Panc1 (cell line): ENCODE results near the gene MYO7A. TPM values are rescaled to one million over a fixed set of nuclear protein-coding genes. Genes with fewer than 3 reads are reported as not detected.
A peak's percentile ranks its signal among the peaks of the same experiment; 100 is the strongest.

Experiments
- ATAC-seq: fragments of 200-7000 bp; cut with Tn5 transposase; 2 replicates; pipeline ENCODE4 v1.9.1; 2020; ENCODE audit warnings: mild to moderate bottlenecking, moderate library complexity
- BruUV-seq: library from RNA; stranded (reverse); fragments of 400-500 nt; replicated peaks from 2 replicates; lab custom pipeline; 2021; lab: Mats Ljungman, UMichigan
- CTCF ChIA-PET: fragments of 300-600 bp; sonication (Branson Sonifier 250); formaldehyde crosslinking; loops from one replicate; lab custom pipeline; 2022; ENCODE audit warnings: antibody characterized with exemption; lab: Charles Lee
- POLR2A ChIA-PET: fragments of 300-600 bp; sonication (Branson Sonifier 250); formaldehyde crosslinking; loops from one replicate; lab custom pipeline; 2022; ENCODE audit warnings: antibody characterized with exemption; lab: Charles Lee
- DNase-seq: peaks from one replicate; pipeline ENCODE4 v3.0.0-alpha.2; 2010; ENCODE audit warnings: low read depth, low spot score
- H3K27ac ChIP-seq: 2 replicates; pipeline ENCODE4 v1.5.1; 2011; ENCODE audit warnings: mild to moderate bottlenecking, low read length, inconsistent platforms
- H3K27me3 ChIP-seq: fragments of 200-500 bp; sonication (Bioruptor generic); 2 replicates; pipeline ENCODE4 v1.6.0; 2014; ENCODE audit warnings: low read length, inconsistent platforms; ENCODE audit not compliant: control insufficient read depth, insufficient read depth
- H3K36me3 ChIP-seq: fragments of 200-500 bp; sonication (Bioruptor generic); 2 replicates; pipeline ENCODE4 v1.5.1; 2014; ENCODE audit warnings: inconsistent platforms, mild to moderate bottlenecking, low read length, moderate library complexity; ENCODE audit not compliant: control insufficient read depth, insufficient read depth
- H3K4me1 ChIP-seq: 2 replicates; pipeline ENCODE4 v1.5.1; 2011; ENCODE audit warnings: inconsistent platforms, mild to moderate bottlenecking, low read length, moderate library complexity; ENCODE audit not compliant: control insufficient read depth, insufficient read depth
- H3K4me3 ChIP-seq, 2 experiments: 2 replicates each; pipeline ENCODE4 v1.5.1; 2011 to 2012; ENCODE audit warnings: low read depth in 2 of 2, low read length in 2 of 2, mild to moderate bottlenecking in 2 of 2, inconsistent platforms in 1 of 2, moderate library complexity in 1 of 2
- H3K9me3 ChIP-seq: fragments of 200-500 bp; sonication (Bioruptor generic); 2 replicates; pipeline ENCODE4 v1.5.1; 2014; ENCODE audit warnings: low read depth, mild to moderate bottlenecking, inconsistent platforms, low read length, moderate library complexity; ENCODE audit not compliant: control insufficient read depth, insufficient read depth
- CTCF ChIP-seq: fragments of 450-650 bp; IDR thresholded peaks from 2 replicates; pipeline ENCODE4 v1.5.1; 2017; ENCODE audit warnings: mild to moderate bottlenecking
- POLR2AphosphoS5 ChIP-seq: IDR thresholded peaks from 2 replicates; pipeline ENCODE4 v1.6.1; 2012; ENCODE audit warnings: mild to moderate bottlenecking, low read depth, low read length, moderate library complexity
- REST ChIP-seq, 2 experiments: IDR thresholded peaks; 2 replicates each; pipeline ENCODE4 v1.6.1; 2011 to 2012; ENCODE audit warnings: low read depth in 2 of 2, control low read depth in 1 of 2, low read length in 1 of 2, mild to moderate bottlenecking in 1 of 2, moderate library complexity in 1 of 2; ENCODE audit not compliant: insufficient read depth in 1 of 2
- SIN3A ChIP-seq: IDR thresholded peaks from 2 replicates; pipeline ENCODE4 v1.6.1; 2012; ENCODE audit warnings: low read depth, mild to moderate bottlenecking, low read length, moderate library complexity, borderline replicate concordance; ENCODE audit not compliant: insufficient read depth
- TCF7L2 ChIP-seq: IDR thresholded peaks from 2 replicates; pipeline ENCODE4 v1.6.1; 2011; ENCODE audit warnings: mild to moderate bottlenecking, low read depth, low read length, inconsistent platforms
- in situ Hi-C: cut with HindIII; loops from 2 replicates; pipeline ENCODE4 v1.10.0; 2016; ENCODE audit warnings: low sequenced_read_pairs, low pct_unique_long_range_greater_than_20kb
- intact Hi-C: fragments of 100-400 bp; cut with micrococcal nuclease; formaldehyde crosslinking; loops from one replicate; pipeline ENCODE4 v1.10.0; 2022; ENCODE audit not compliant: unreplicated experiment
- total RNA-seq: library from RNA; stranded (reverse); gene quantifications from one replicate; pipeline ENCODE4 v1.2.1, GENCODE V29; 2021; ENCODE audit not compliant: unreplicated experiment

Gene MYO7A
- total RNA-seq, 1 experiment from 2014 or later = 1.3 TPM

GRCh38 chr11:77108436-77108835 lies 19.6 kb upstream of the MYO7A start:
- in situ Hi-C loops = no loop called here
- peak overlapping the region; percentile 51 for H3K27ac ChIP-seq

GRCh38 chr11:77109236-77110019 lies 18.6 kb upstream of the MYO7A start:
- intact Hi-C loops = loop anchor here (5.0 kb wide), 1 partner anchor 62 kb away; no protein-coding TSS in a partner anchor

More at GRCh38 chr11:77108436-77108835, 19.6 kb upstream of the MYO7A start:
- intact Hi-C loops = no loop called here
- DNase-seq = no peak
- Histone ChIP-seq H3K9me3 (no peaks in the 10 kb centered on the region), H3K36me3 (no peaks in the 10 kb centered on the region), H3K27me3 (no peaks in the 10 kb centered on the region), H3K4me3 (no peak overlapping the region), H3K4me1 (peaks cover 29% of the 10 kb centered on the region)
- ChIA-PET POLR2A (no interaction called here), CTCF (interaction anchor here (0.7 to 0.9 kb wide), 2 partner anchors 17 to 61 kb away, joined by 4 read pairs; no protein-coding TSS in a partner anchor)
- ATAC-seq = no peak
- BruUV-seq = no TSS peak
- no peak for TF ChIP-seq POLR2AphosphoS5
- TF ChIP-seq REST (IDR thresholded peaks at IDR 0.05; ENCODE audit: insufficient read depth in 1 of 2, low read depth in 2 of 2, low read length in 1 of 2) = no peak
- no peak for TF ChIP-seq SIN3A
- no peak for TF ChIP-seq CTCF
- no peak for TF ChIP-seq TCF7L2

More at GRCh38 chr11:77109236-77110019, 18.6 kb upstream of the MYO7A start:
- POLR2A ChIA-PET = no interaction called here
- in situ Hi-C loops = no loop called here
- TF ChIP-seq TCF7L2 = no peak
- TF ChIP-seq POLR2AphosphoS5 = no peak
- TF ChIP-seq REST (IDR thresholded peaks at IDR 0.05; ENCODE audit: insufficient read depth in 1 of 2, low read depth in 2 of 2, low read length in 1 of 2) = no peak
- no peak for TF ChIP-seq CTCF
- TF ChIP-seq SIN3A = no peak
- H3K9me3 ChIP-seq = no peaks in the 10 kb centered on the region
- CTCF ChIA-PET = no interaction called here
- peaks cover 29% of the 10 kb centered on the region for H3K4me1 ChIP-seq
- H3K36me3 ChIP-seq = no peaks in the 10 kb centered on the region
- H3K27ac ChIP-seq = no peak overlapping the region
- no peak for DNase-seq
- ATAC-seq = no peak
- no peak overlapping the region for H3K4me3 ChIP-seq
- H3K27me3 ChIP-seq = no peaks in the 10 kb centered on the region
- BruUV-seq = no TSS peak
